MM.1S (cell line): Measurements from ENCODE around the gene DMRTB1.

ENCODE experiments used
- DNase-seq: peaks from one replicate; pipeline ENCODE4 v3.0.0-alpha.2; 2015
- H2AFZ ChIP-seq: fragments of 300-600 bp; sonication (generic); 2 replicates; pipeline ENCODE4 v1.6.0; 2016; ENCODE audit warnings: antibody characterized with exemption, low read length
- H3F3A ChIP-seq: fragments of 300-600 bp; sonication (generic); 2 replicates; pipeline ENCODE4 v1.6.1; 2016; ENCODE audit warnings: mild to moderate bottlenecking, antibody characterized with exemption, low read length, moderate library complexity, mixed read lengths; ENCODE audit not compliant: insufficient read depth
- H3K27ac ChIP-seq: fragments of 300-600 bp; sonication (generic); 2 replicates; pipeline ENCODE4 v1.5.1; 2016; ENCODE audit warnings: mild to moderate bottlenecking, low read length
- H3K27me3 ChIP-seq: fragments of 300-600 bp; sonication (generic); replicated peaks from 2 replicates; pipeline ENCODE4 v1.6.0; 2016; ENCODE audit warnings: low read length; ENCODE audit not compliant: insufficient read depth
- H3K36me3 ChIP-seq: fragments of 300-600 bp; sonication (generic); replicated peaks from 2 replicates; pipeline ENCODE4 v1.6.1; 2016; ENCODE audit warnings: mild to moderate bottlenecking, low read length, mixed read lengths; ENCODE audit not compliant: insufficient read depth
- H3K4me1 ChIP-seq: fragments of 300-600 bp; sonication (generic); 2 replicates; pipeline ENCODE4 v1.6.1; 2016; ENCODE audit warnings: low read length, mixed read lengths
- H3K4me2 ChIP-seq: fragments of 300-600 bp; sonication (generic); 2 replicates; pipeline ENCODE4 v1.6.0; 2016; ENCODE audit warnings: low read depth, low read length
- H3K4me3 ChIP-seq: fragments of 300-600 bp; sonication (generic); 2 replicates; pipeline ENCODE4 v1.5.1; 2016; ENCODE audit warnings: low read length, mixed read lengths
- H3K79me2 ChIP-seq: fragments of 300-600 bp; sonication (generic); 2 replicates; pipeline ENCODE4 v1.6.1; 2016; ENCODE audit warnings: mixed run types, low read length, mixed read lengths
- H3K9ac ChIP-seq: fragments of 300-600 bp; sonication (generic); 2 replicates; pipeline ENCODE4 v1.6.1; 2016; ENCODE audit warnings: low read length, mixed read lengths
- H3K9me2 ChIP-seq: fragments of 300-600 bp; sonication (generic); replicated peaks from 2 replicates; pipeline ENCODE4 v1.6.1; 2016; ENCODE audit warnings: mild to moderate bottlenecking, low read length, mixed read lengths; ENCODE audit not compliant: insufficient read depth
- H3K9me3 ChIP-seq: fragments of 300-600 bp; sonication (generic); replicated peaks from 2 replicates; pipeline ENCODE4 v1.6.1; 2016; ENCODE audit warnings: mild to moderate bottlenecking, low read length, mixed read lengths; ENCODE audit not compliant: insufficient read depth
- H4K20me1 ChIP-seq: fragments of 300-600 bp; sonication (generic); 2 replicates; pipeline ENCODE4 v1.6.1; 2016; ENCODE audit warnings: mild to moderate bottlenecking, low read length, moderate library complexity, mixed read lengths; ENCODE audit not compliant: insufficient read depth
- CTCF ChIP-seq: fragments of 300-600 bp; sonication (generic); IDR thresholded peaks from 2 replicates; pipeline ENCODE4 v1.5.1; 2016; ENCODE audit warnings: antibody characterized with exemption, low read length, mixed read lengths
- EZH2 ChIP-seq: fragments of 300-600 bp; sonication (generic); optimal IDR thresholded peaks from 2 replicates; pipeline ENCODE3; 2017; ENCODE audit warnings: low read depth, mild to moderate bottlenecking, antibody characterized with exemption, low read length, mixed read lengths
- EZH2phosphoT487 ChIP-seq: fragments of 300-600 bp; sonication (generic); IDR thresholded peaks from 2 replicates; pipeline ENCODE4 v1.6.1; 2018; ENCODE audit warnings: antibody characterized with exemption, low read length

The DMRTB1 gene

GRCh38 chr1:53446051-53446450, 13.1 kb upstream of the DMRTB1 start:
- no peaks in the 10 kb centered on the region for H3K27me3 ChIP-seq
- no peaks in the 10 kb centered on the region for H3K4me1 ChIP-seq
- no peak for DNase-seq
- no peak overlapping the region for H3K4me3 ChIP-seq
- no peaks in the 10 kb centered on the region for H3K9me3 ChIP-seq
- H3K4me2 ChIP-seq = no peak overlapping the region
- no peak overlapping the region for H3K27ac ChIP-seq
- H3K9me2 ChIP-seq = no peaks in the 10 kb centered on the region
- no peaks in the 10 kb centered on the region for H4K20me1 ChIP-seq
- H2AFZ ChIP-seq = no peak overlapping the region
- TF ChIP-seq EZH2phosphoT487 = no peak
- TF ChIP-seq EZH2 = no peak
- no peak for TF ChIP-seq CTCF
- no peaks in the 10 kb centered on the region for H3K79me2 ChIP-seq
- H3F3A ChIP-seq = no peaks in the 10 kb centered on the region
- H3K9ac ChIP-seq = no peak overlapping the region
- H3K36me3 ChIP-seq = no peaks in the 10 kb centered on the region

- Histone ChIP-seq H2AFZ (no peak overlapping the region), H3K4me3 (no peak overlapping the region), H3K4me2 (no peak overlapping the region), H3K9ac (no peak overlapping the region), H3K9me3 (no peaks in the 10 kb centered on the region), H3K79me2 (no peaks in the 10 kb centered on the region), H4K20me1 (no peaks in the 10 kb centered on the region), H3K36me3 (no peaks in the 10 kb centered on the region), H3K4me1 (no peaks in the 10 kb centered on the region), H3K27me3 (no peaks in the 10 kb centered on the region), H3K9me2 (no peaks in the 10 kb centered on the region), H3K27ac (no peak overlapping the region), H3F3A (no peaks in the 10 kb centered on the region)
- TF ChIP-seq EZH2 (no peak), CTCF (no peak), EZH2phosphoT487 (no peak)
- no peak for DNase-seq
Measured at GRCh38 chr1:53447413-53447812, 11.8 kb upstream of the DMRTB1 start.

GRCh38 chr1:53448241-53448841, 10.9 kb upstream of the DMRTB1 start:
- H3K4me1 ChIP-seq = no peaks in the 10 kb centered on the region
- H3K79me2 ChIP-seq = no peaks in the 10 kb centered on the region
- no peaks in the 10 kb centered on the region for H4K20me1 ChIP-seq
- no peaks in the 10 kb centered on the region for H3F3A ChIP-seq
- no peaks in the 10 kb centered on the region for H3K9me3 ChIP-seq
- no peak overlapping the region for H2AFZ ChIP-seq
- no peak for TF ChIP-seq EZH2
- no peak for TF ChIP-seq CTCF
- no peak for TF ChIP-seq EZH2phosphoT487
- no peaks in the 10 kb centered on the region for H3K36me3 ChIP-seq
- no peaks in the 10 kb centered on the region for H3K9me2 ChIP-seq
- no peak overlapping the region for H3K4me3 ChIP-seq
- no peak for DNase-seq
- H3K9ac ChIP-seq = no peak overlapping the region
- no peak overlapping the region for H3K27ac ChIP-seq
- no peak overlapping the region for H3K4me2 ChIP-seq
- H3K27me3 ChIP-seq = no peaks in the 10 kb centered on the region
